K562 (cell line): ENCODE data around the gene ATG4D. TPM values are rescaled to one million over a fixed set of nuclear protein-coding genes. Genes with fewer than 3 reads are reported as not detected.
A peak's percentile ranks its signal among the peaks of the same experiment; 100 is the strongest.

Experiments used
- CBFA2T3 ChIP-seq: fragments of 450-650 bp; IDR thresholded peaks from 2 replicates; pipeline ENCODE4 v1.6.1; 2017
- E2F8 ChIP-seq: fragments of 450-650 bp; IDR thresholded peaks from 2 replicates; pipeline ENCODE4 v1.7.1; 2018; ENCODE audit warnings: mild to moderate bottlenecking, low read depth; ENCODE audit not compliant: partially characterized antibody
- ELF1 ChIP-seq: fragments of 200-800 bp; sonication (Bioruptor generic); IDR thresholded peaks from 2 replicates; pipeline ENCODE4 v1.6.1; 2016; ENCODE audit warnings: missing genetic modification characterization, missing compliant biosample characterization
- EP400 ChIP-seq: fragments of 450-650 bp; IDR thresholded peaks from 2 replicates; pipeline ENCODE4 v1.6.1; 2017; ENCODE audit warnings: antibody characterized with exemption, mild to moderate bottlenecking, moderate library complexity
- ETV6 ChIP-seq, 3 experiments: fragments of 150-350 bp in 1 of 3; sonication (generic) in 1 of 3; formaldehyde crosslinking in 1 of 3; IDR thresholded peaks; 2 replicates each; pipeline versions ENCODE4 v1.6.1 to v1.8.0; 2014 to 2022; ENCODE audit warnings: borderline replicate concordance in 2 of 3, low read depth in 2 of 3, antibody characterized with exemption in 1 of 3, low read length in 1 of 3, mild to moderate bottlenecking in 1 of 3, missing genetic modification reagents in 1 of 3
- FOXK2 ChIP-seq, 2 experiments: fragments of 450-650 bp; IDR thresholded peaks in 1 of 2; conservative IDR thresholded peaks in 1 of 2; 2 replicates each; pipeline ENCODE4 v1.6.1; 2016; ENCODE audit warnings: low read depth in 2 of 2, mild to moderate bottlenecking in 1 of 2
- HLTF ChIP-seq: fragments of 450-650 bp; IDR thresholded peaks from 2 replicates; pipeline ENCODE4 v1.6.1; 2016
- HMG20A ChIP-seq: fragments of 450-650 bp; formaldehyde crosslinking; conservative IDR thresholded peaks from 2 replicates; pipeline ENCODE4 v1.4.0; 2020; ENCODE audit warnings: mild to moderate bottlenecking, mixed read lengths
- NFIX ChIP-seq: fragments of 250-450 bp; sonication (Bioruptor Pico); IDR thresholded peaks from 2 replicates; pipeline ENCODE4 v1.4.0; 2020; ENCODE audit warnings: low read depth, mild to moderate bottlenecking, moderate library complexity
- NR2C2 ChIP-seq, 2 experiments: fragments of 200-800 bp in 1 of 2; sonication (Bioruptor generic) in 1 of 2; sonication (generic) in 1 of 2; formaldehyde crosslinking in 1 of 2; IDR thresholded peaks; 2 replicates each; pipeline versions ENCODE4 v1.6.1 to v1.8.0; 2016 to 2022; ENCODE audit warnings: mild to moderate bottlenecking in 1 of 2, missing compliant biosample characterization in 1 of 2, missing genetic modification characterization in 1 of 2, missing genetic modification reagents in 1 of 2
- PHB ChIP-seq: fragments of 250-450 bp; sonication (Bioruptor Pico); IDR thresholded peaks from 2 replicates; pipeline ENCODE4 v1.5.0; 2021
- SMARCA4 ChIP-seq: fragments of 450-650 bp; IDR thresholded peaks from 2 replicates; pipeline ENCODE4 v1.6.1; 2016
- TRIM24 ChIP-seq, 2 experiments: fragments of 450-650 bp; IDR thresholded peaks; 2 replicates each; pipeline ENCODE4 v1.6.1; 2016
- U2AF2 ChIP-seq: fragments of 200-400 bp; formaldehyde crosslinking; optimal IDR thresholded peaks from 2 replicates; pipeline ENCODE3; 2017; ENCODE audit warnings: low read depth, mild to moderate bottlenecking, low read length
- ZBED1 ChIP-seq: IDR thresholded peaks from 2 replicates; pipeline ENCODE4 v1.6.1; 2014
- ZNF12 ChIP-seq: sonication (generic); formaldehyde crosslinking; IDR thresholded peaks from 2 replicates; pipeline ENCODE4 v1.4.0; 2020; ENCODE audit warnings: mild to moderate bottlenecking, missing genetic modification reagents
- polyA plus RNA-seq, 8 experiments: library from polyadenylated mRNA; depleted of rRNA in 4 of 8; stranded (reverse) in 5 of 8; unstranded in 3 of 8; fragments of >200 nt; fragmentation: Nextera tagmentation in 2 of 8; fragmentation: Illumina TruSeq in 1 of 8; extraction: Ambion mirVana in 2 of 8; extraction: Trizol in 1 of 8; gene quantifications; 2 replicates each; pipeline versions ENCODE4 v1.2.1 to v1.2.3, GENCODE V29; 2011 to 2014; ENCODE audit warnings: inconsistent platforms in 1 of 8, missing spikeins in 1 of 8
- total RNA-seq, 7 experiments: library from RNA; depleted of rRNA in 6 of 7; stranded (reverse); fragments of >200 nt in 6 of 7; fragmentation: Illumina TruSeq in 2 of 7; extraction: Trizol in 2 of 7; gene quantifications; 2 replicates each; pipeline versions ENCODE4 v1.2.1 to v1.2.3, GENCODE V29; 2011 to 2021; ENCODE audit warnings: low replicate concordance in 1 of 7
- TF ChIP-seq, protein P1 (sequence below), 2 experiments: fragments of 250-450 bp in 1 of 2; fragments of 450-650 bp in 1 of 2; sonication (Bioruptor Pico) in 1 of 2; IDR thresholded peaks; 2 replicates each; pipeline versions ENCODE4 v1.6.1 to v1.8.0; 2016 to 2021; ENCODE audit warnings: mild to moderate bottlenecking in 2 of 2, moderate library complexity in 2 of 2, missing compliant biosample characterization in 1 of 2, missing genetic modification characterization in 1 of 2
- TF ChIP-seq, protein P2 (sequence below): fragments of 250-450 bp; sonication (Bioruptor Pico); IDR thresholded peaks from 2 replicates; pipeline ENCODE4 v1.8.0; 2022; ENCODE audit warnings: moderate library complexity, mild to moderate bottlenecking, inconsistent platforms
- TF ChIP-seq, protein P3 (sequence below): fragments of 450-650 bp; formaldehyde crosslinking; IDR thresholded peaks from 2 replicates; pipeline ENCODE4 v1.4.0; 2020; ENCODE audit warnings: mild to moderate bottlenecking, mixed read lengths
- TF ChIP-seq, protein P4 (sequence below): fragments of 250-450 bp; sonication (Bioruptor Pico); IDR thresholded peaks from 2 replicates; pipeline ENCODE4 v1.4.0; 2020; ENCODE audit warnings: mild to moderate bottlenecking

Gene ATG4D
- total and polyA plus RNA-seq, 9 of the 15 experiments (the other 6 are each of a cell fraction or from before 2014, with no cell fraction given) = 0.51 to 66.1 (median 22.9) TPM

DNA sequence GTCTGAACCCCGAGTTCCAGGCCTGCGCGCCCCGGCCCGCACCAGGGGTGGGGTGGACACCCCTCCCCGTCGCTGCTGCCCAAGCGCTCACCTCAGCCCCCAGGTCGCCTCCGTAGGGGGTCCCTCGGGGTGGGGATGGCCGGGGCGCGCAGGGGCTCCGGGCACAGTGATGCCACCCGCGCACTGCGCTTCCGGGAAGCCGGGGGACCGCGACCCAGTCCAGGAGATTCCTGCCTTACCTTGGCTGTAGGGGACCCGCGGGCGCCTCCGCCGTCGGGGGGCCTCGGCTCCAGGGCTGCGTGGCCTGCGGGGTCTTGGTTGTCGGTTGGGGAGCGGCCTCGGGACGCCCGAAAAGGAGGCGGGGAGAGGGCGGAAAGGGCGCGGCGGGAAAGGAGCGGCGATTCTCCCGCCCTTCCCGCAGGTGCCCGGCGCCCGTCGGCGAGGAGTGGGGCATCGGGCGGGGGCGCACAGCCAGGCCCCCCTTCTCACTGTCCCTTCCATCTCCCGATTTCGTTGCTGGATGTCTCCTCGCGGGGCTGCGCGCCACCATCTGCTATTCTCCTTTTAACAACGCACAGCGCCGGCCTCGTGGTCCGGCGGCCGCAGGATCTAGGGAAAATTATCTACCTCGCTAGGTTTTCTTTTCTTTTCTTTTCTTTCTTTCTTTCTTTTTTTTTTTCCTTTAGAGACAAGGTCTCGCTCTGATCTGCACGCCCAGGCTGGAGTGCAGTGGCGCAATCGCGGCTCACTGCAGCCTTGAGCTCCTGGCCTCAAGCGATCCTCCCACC lies 40.5 kb upstream of the ATG4D start, which contains the start of gene KEAP1 (continued):
- TF ChIP-seq, protein P1, sequence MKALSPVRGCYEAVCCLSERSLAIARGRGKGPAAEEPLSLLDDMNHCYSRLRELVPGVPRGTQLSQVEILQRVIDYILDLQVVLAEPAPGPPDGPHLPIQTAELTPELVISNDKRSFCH (CRISPR knock-in tag; IDR thresholded peaks at IDR 0.05) = no peak
- TF ChIP-seq, protein P1 (tag; IDR thresholded peaks at IDR 0.05) = peak; percentile 42
- TF ChIP-seq PHB (CRISPR knock-in tag) (no peak; the same call in 1 of the 2 replicates), HMG20A (CRISPR knock-in tag) (no peak), EP400 (peak; percentile 87; the same call in 1 of the 2 replicates), FOXK2 (conservative IDR thresholded peaks at IDR 0.05 in 1 of 2, IDR thresholded peaks at IDR 0.05 in 1 of 2; ENCODE audit: low read depth in 2 of 2) (no peak), NFIX (CRISPR knock-in tag) (no peak), TRIM24 (IDR thresholded peaks at IDR 0.05) (0 out of 4 replicates have a peak, but pooled peaks of 1 of the 2 experiments have one; percentile 11), ZNF12 (CRISPR knock-in tag) (peak; percentile 52; the same call in 1 of the 2 replicates), ZBED1 (no peak), HLTF (peak; percentile 79), E2F8 (peak; percentile 48), NR2C2 (CRISPR knock-in tag; IDR thresholded peaks at IDR 0.05) (no peak), NR2C2 (tag; IDR thresholded peaks at IDR 0.05) (peak; percentile 78), ETV6 (IDR thresholded peaks at IDR 0.05; ENCODE audit: borderline replicate concordance in 1 of 2, low read depth in 2 of 2, low read length in 1 of 2) (no peak), ETV6 (CRISPR knock-in tag; IDR thresholded peaks at IDR 0.05; ENCODE audit: borderline replicate concordance) (peak; percentile 25; the same call in 1 of the 2 replicates), U2AF2 (no peak), ELF1 (tag) (peak; percentile 67; the same call in 1 of the 2 replicates), SMARCA4 (peak; percentile 58), CBFA2T3 (no peak; the same call in 1 of the 2 replicates)
- TF ChIP-seq, protein P2, sequence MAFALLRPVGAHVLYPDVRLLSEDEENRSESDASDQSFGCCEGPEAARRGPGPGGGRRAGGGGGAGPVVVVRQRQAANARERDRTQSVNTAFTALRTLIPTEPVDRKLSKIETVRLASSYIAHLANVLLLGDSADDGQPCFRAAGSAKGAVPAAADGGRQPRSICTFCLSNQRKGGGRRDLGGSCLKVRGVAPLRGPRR (CRISPR knock-in tag) = no peak
- TF ChIP-seq, protein P3, sequence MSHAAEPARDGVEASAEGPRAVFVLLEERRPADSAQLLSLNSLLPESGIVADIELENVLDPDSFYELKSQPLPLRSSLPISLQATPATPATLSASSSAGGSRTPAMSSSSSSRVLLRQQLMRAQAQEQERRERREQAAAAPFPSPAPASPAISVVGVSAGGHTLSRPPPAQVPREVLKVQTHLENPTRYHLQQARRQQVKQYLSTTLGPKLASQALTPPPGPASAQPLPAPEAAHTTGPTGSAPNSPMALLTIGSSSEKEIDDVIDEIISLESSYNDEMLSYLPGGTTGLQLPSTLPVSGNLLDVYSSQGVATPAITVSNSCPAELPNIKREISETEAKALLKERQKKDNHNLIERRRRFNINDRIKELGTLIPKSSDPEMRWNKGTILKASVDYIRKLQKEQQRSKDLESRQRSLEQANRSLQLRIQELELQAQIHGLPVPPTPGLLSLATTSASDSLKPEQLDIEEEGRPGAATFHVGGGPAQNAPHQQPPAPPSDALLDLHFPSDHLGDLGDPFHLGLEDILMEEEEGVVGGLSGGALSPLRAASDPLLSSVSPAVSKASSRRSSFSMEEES (CRISPR knock-in tag) = no peak
- TF ChIP-seq, protein P4, sequence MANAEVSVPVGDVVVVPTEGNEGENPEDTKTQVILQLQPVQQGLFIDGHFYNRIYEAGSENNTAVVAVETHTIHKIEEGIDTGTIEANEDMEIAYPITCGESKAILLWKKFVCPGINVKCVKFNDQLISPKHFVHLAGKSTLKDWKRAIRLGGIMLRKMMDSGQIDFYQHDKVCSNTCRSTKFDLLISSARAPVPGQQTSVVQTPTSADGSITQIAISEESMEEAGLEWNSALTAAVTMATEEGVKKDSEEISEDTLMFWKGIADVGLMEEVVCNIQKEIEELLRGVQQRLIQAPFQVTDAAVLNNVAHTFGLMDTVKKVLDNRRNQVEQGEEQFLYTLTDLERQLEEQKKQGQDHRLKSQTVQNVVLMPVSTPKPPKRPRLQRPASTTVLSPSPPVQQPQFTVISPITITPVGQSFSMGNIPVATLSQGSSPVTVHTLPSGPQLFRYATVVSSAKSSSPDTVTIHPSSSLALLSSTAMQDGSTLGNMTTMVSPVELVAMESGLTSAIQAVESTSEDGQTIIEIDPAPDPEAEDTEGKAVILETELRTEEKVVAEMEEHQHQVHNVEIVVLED (CRISPR knock-in tag) = no peak
